HepG2 (cell line): ENCODE measurements around the gene SRC. TPM values are rescaled to one million over a fixed set of nuclear protein-coding genes. Genes with fewer than 3 reads are reported as not detected.

Experiments used
- AGO2 ChIP-seq: fragments of 200-400 bp; formaldehyde crosslinking; optimal IDR thresholded peaks from 2 replicates; pipeline ENCODE3; 2017; ENCODE audit warnings: mild to moderate bottlenecking, low read depth, low read length, moderate library complexity
- ATF1 ChIP-seq: IDR thresholded peaks from 2 replicates; pipeline ENCODE4 v1.6.1; 2016; ENCODE audit warnings: mild to moderate bottlenecking, control low read depth
- BHLHE40 ChIP-seq: IDR thresholded peaks from 2 replicates; pipeline ENCODE4 v1.6.1; 2011; ENCODE audit warnings: low read length, improper control_type of control experiment
- FOXJ3 ChIP-seq: sonication (generic); formaldehyde crosslinking; IDR thresholded peaks from 2 replicates; pipeline ENCODE4 v1.4.0; 2020; ENCODE audit warnings: missing genetic modification reagents, mild to moderate bottlenecking, borderline replicate concordance
- GABPB1 ChIP-seq: IDR thresholded peaks from 2 replicates; pipeline ENCODE4 v1.6.1; 2016; ENCODE audit warnings: mild to moderate bottlenecking, missing genetic modification reagents, moderate library complexity, missing compliant biosample characterization
- HNRNPH1 ChIP-seq: fragments of 200-400 bp; formaldehyde crosslinking; optimal IDR thresholded peaks from 2 replicates; pipeline ENCODE3; 2017; ENCODE audit warnings: mild to moderate bottlenecking, low read depth, low read length
- HNRNPLL ChIP-seq: fragments of 200-400 bp; formaldehyde crosslinking; IDR thresholded peaks from 2 replicates; pipeline ENCODE4 v1.6.1; 2017; ENCODE audit warnings: mild to moderate bottlenecking, low read depth, low read length; ENCODE audit not compliant: poor library complexity, severe bottlenecking
- JUNB ChIP-seq: sonication (generic); formaldehyde crosslinking; IDR thresholded peaks from 2 replicates; pipeline ENCODE4 v1.8.0; 2022; ENCODE audit warnings: missing genetic modification reagents, mild to moderate bottlenecking, borderline replicate concordance
- JUND ChIP-seq: sonication (generic); formaldehyde crosslinking; IDR thresholded peaks from 2 replicates; pipeline ENCODE4 v1.8.0; 2022; ENCODE audit warnings: mild to moderate bottlenecking, missing genetic modification reagents
- LCORL ChIP-seq, 2 experiments: fragments of 450-650 bp in 1 of 2; sonication (generic) in 1 of 2; formaldehyde crosslinking in 1 of 2; IDR thresholded peaks; 2 replicates each; pipeline versions ENCODE4 v1.5.0 to v1.6.1; 2017 to 2020; ENCODE audit warnings: antibody characterized with exemption in 1 of 2, missing genetic modification reagents in 1 of 2
- MIER2 ChIP-seq: IDR thresholded peaks from 2 replicates; pipeline ENCODE4 v1.6.1; 2016; ENCODE audit warnings: missing biosample characterization, missing genetic modification reagents
- NFIC ChIP-seq: IDR thresholded peaks from 2 replicates; pipeline ENCODE4 v1.6.1; 2012; ENCODE audit warnings: mild to moderate bottlenecking, low read length, inconsistent platforms
- NR3C1 ChIP-seq: sonication (generic); formaldehyde crosslinking; IDR thresholded peaks from 2 replicates; pipeline ENCODE4 v1.4.0; 2020; ENCODE audit warnings: missing genetic modification reagents
- PHB2 ChIP-seq: fragments of 450-650 bp; IDR thresholded peaks from 2 replicates; pipeline ENCODE4 v1.6.1; 2018; ENCODE audit not compliant: partially characterized antibody
- SNAI1 ChIP-seq: sonication (generic); formaldehyde crosslinking; IDR thresholded peaks from 2 replicates; pipeline ENCODE4 v1.5.0; 2020; ENCODE audit warnings: mild to moderate bottlenecking, missing genetic modification reagents, borderline replicate concordance
- TARDBP ChIP-seq: sonication (generic); formaldehyde crosslinking; IDR thresholded peaks from 2 replicates; pipeline ENCODE4 v1.8.0; 2022; ENCODE audit warnings: mild to moderate bottlenecking, missing genetic modification reagents
- TEAD3 ChIP-seq: optimal IDR thresholded peaks from 2 replicates; pipeline ENCODE3; 2016; ENCODE audit warnings: borderline replicate concordance
- ZNF230 ChIP-seq: sonication (generic); formaldehyde crosslinking; IDR thresholded peaks from 2 replicates; pipeline ENCODE4 v1.4.0; 2020; ENCODE audit warnings: mild to moderate bottlenecking, missing genetic modification reagents
- ZNF234 ChIP-seq: sonication (generic); formaldehyde crosslinking; conservative IDR thresholded peaks from 2 replicates; pipeline ENCODE4 v1.5.1; 2020; ENCODE audit warnings: mild to moderate bottlenecking, missing genetic modification reagents
- ZNF263 ChIP-seq: sonication (generic); formaldehyde crosslinking; IDR thresholded peaks from 2 replicates; pipeline ENCODE4 v1.4.0; 2020; ENCODE audit warnings: missing genetic modification reagents
- ZNF768 ChIP-seq: sonication (generic); formaldehyde crosslinking; IDR thresholded peaks from 2 replicates; pipeline ENCODE4 v1.4.0; 2020; ENCODE audit warnings: missing genetic modification reagents
- polyA plus RNA-seq, 8 experiments: library from polyadenylated mRNA; depleted of rRNA in 3 of 8; stranded (reverse) in 7 of 8; unstranded in 1 of 8; fragments of >200 nt; fragmentation: Illumina TruSeq in 4 of 8; extraction: Trizol in 4 of 8; gene quantifications; 2 replicates each; pipeline versions ENCODE4 v1.2.1 to v1.2.3, GENCODE V29; 2011 to 2016; ENCODE audit warnings: low read depth in 4 of 8, missing spikeins in 1 of 8, mixed read lengths in 1 of 8; ENCODE audit not compliant: insufficient read depth in 1 of 8
- total RNA-seq, 5 experiments: library from RNA; depleted of rRNA; stranded (reverse); fragments of >200 nt; fragmentation: Illumina TruSeq; extraction: Trizol; gene quantifications; 2 replicates each; pipeline ENCODE4 v1.2.3, GENCODE V29; 2016; ENCODE audit warnings: low read depth in 1 of 5
- TF ChIP-seq, protein P1 (sequence below): sonication (generic); formaldehyde crosslinking; conservative IDR thresholded peaks from 2 replicates; pipeline ENCODE4 v1.8.0; 2022; ENCODE audit warnings: mild to moderate bottlenecking, moderate library complexity, missing genetic modification reagents
- TF ChIP-seq, protein P2 (sequence below): sonication (generic); formaldehyde crosslinking; IDR thresholded peaks from 2 replicates; pipeline ENCODE4 v1.5.0; 2020; ENCODE audit warnings: missing genetic modification reagents, mild to moderate bottlenecking, borderline replicate concordance

The SRC gene
- total and polyA plus RNA-seq, 2 of the 13 experiments (the other 11 are each of a cell fraction or from before 2014, with no cell fraction given), result 54.7 to 192 TPM

DNA sequence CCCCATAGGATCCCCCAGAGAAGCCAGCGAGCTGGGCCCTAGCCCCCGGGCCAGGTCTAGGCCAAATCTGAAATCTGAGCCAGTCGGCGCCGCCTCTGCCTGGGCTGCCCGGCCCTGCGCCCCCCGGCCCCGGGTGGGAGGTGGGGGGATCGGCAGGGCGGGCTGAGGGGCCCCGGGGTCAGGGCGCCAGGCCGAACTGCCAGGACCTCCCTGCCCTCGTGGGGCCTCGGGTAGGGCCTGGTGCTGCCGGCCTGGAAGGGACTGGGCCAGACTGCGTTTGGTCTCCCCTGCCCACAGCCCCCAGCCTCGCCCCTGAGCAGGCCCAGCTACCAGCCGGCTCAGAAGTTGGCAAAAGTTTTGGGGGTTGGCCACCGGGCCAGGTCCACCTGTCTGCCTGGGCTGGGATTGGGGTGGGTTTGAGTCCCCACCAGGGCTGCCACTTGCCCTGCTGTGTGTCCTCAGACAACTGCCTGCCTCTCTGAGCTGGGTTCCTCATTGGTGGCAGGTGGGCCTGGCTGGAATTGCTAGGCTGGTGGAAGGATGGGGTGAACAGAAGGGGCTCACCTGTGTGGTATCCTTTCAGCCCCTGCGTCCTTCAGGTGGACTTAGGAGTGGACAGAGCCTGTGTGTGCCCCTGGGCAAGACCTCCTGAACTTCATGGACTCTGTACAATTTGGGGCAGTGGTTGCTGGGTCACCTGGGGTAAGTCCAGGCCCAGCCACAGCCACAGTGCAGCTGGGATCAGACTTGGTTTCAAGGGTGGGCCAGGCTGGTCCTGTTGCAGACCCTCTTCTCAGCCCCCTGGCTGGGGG, 801 bp downstream of the SRC start (continued):
- TF ChIP-seq SNAI1, result no peak
- TF ChIP-seq JUND, result no peak
- TF ChIP-seq, protein P1, sequence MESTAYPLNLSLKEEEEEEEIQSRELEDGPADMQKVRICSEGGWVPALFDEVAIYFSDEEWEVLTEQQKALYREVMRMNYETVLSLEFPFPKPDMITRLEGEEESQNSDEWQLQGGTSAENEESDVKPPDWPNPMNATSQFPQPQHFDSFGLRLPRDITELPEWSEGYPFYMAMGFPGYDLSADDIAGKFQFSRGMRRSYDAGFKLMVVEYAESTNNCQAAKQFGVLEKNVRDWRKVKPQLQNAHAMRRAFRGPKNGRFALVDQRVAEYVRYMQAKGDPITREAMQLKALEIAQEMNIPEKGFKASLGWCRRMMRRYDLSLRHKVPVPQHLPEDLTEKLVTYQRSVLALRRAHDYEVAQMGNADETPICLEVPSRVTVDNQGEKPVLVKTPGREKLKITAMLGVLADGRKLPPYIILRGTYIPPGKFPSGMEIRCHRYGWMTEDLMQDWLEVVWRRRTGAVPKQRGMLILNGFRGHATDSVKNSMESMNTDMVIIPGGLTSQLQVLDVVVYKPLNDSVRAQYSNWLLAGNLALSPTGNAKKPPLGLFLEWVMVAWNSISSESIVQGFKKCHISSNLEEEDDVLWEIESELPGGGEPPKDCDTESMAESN (CRISPR knock-in tag), result peak; percentile 25; the same call in 1 of the 2 replicates
- peak; percentile 59 for TF ChIP-seq HNRNPLL
- TF ChIP-seq LCORL (IDR thresholded peaks at IDR 0.05), result no peak
- no peak for TF ChIP-seq LCORL (CRISPR knock-in tag; IDR thresholded peaks at IDR 0.05)
- peak; percentile 100 for TF ChIP-seq ZNF768
- no peak for TF ChIP-seq BHLHE40
- no peak; the same call in 1 of the 2 replicates for TF ChIP-seq NFIC
- no peak for TF ChIP-seq TARDBP (CRISPR knock-in tag)
- no peak for TF ChIP-seq NR3C1 (CRISPR knock-in tag)
- TF ChIP-seq TEAD3 (CRISPR knock-in tag), result peak; percentile 31
- peak; percentile 12; the same call in 1 of the 2 replicates for TF ChIP-seq GABPB1
- no peak for TF ChIP-seq ZNF263 (CRISPR knock-in tag)
- peak; percentile 46 for TF ChIP-seq AGO2
- no peak for TF ChIP-seq MIER2 (CRISPR knock-in tag)
- TF ChIP-seq ATF1, result no peak
- 0 out of 2 replicates have a peak, but pooled peaks have one; percentile 69 for TF ChIP-seq ZNF230
- no peak for TF ChIP-seq ZNF234 (CRISPR knock-in tag)
- no peak for TF ChIP-seq PHB2
- TF ChIP-seq HNRNPH1, result no peak
- TF ChIP-seq JUNB (CRISPR knock-in tag), result no peak
- TF ChIP-seq, protein P2, sequence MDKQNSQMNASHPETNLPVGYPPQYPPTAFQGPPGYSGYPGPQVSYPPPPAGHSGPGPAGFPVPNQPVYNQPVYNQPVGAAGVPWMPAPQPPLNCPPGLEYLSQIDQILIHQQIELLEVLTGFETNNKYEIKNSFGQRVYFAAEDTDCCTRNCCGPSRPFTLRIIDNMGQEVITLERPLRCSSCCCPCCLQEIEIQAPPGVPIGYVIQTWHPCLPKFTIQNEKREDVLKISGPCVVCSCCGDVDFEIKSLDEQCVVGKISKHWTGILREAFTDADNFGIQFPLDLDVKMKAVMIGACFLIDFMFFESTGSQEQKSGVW, result no peak
- no peak for TF ChIP-seq FOXJ3 (CRISPR knock-in tag)
